ENCODE measurements around the gene CACNA1G. TPM values are rescaled to one million over a fixed set of nuclear protein-coding genes. Genes with fewer than 3 reads are reported as not detected.

The CACNA1G gene
- total and polyA plus RNA-seq, 9 of the 15 experiments (the other 6 are each of a cell fraction or from before 2014, with no cell fraction given), result 0.01 TPM; not detected in 8

DNA sequence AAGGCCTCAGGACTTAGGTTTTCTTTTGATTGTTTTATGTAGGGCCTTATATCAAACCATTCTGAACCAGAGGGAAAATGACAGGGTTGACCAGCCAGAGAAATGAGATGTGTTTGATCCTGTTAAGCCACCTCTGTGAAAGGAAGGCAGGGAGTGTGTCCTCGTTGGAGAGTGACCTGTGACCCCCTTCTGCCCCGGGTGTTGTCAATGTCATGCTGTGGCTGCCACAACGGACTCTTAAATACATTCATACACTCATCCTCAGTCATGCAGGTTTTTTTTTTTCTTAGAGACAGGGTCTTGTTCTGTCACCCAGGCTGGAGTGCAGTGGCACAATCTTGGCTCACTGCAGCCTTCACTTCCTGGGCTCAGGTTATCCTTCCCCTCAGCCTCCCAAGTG lies 46.1 kb upstream of the CACNA1G start:
- no peak overlapping the region for H3K27ac ChIP-seq (ENCODE audit: extremely low read depth, low read depth, low read length)
- peaks cover 14 to 31% of the 10 kb centered on the region in 2 experiments; a peak in 3 of 5 replicates for H3K27me3 ChIP-seq (ENCODE audit: control insufficient read depth in 2 of 2, insufficient read depth in 2 of 2, low read length in 2 of 2)
- no peaks in the 10 kb centered on the region for H3K9me1 ChIP-seq (ENCODE audit: control insufficient read depth, insufficient read depth, low read length)
- H3K9ac ChIP-seq (ENCODE audit: insufficient read depth in 1 of 2, low read depth in 2 of 2, low read length in 2 of 2), result no peak overlapping the region; a peak in 1 of 4 replicates
- H3K9me3 ChIP-seq (replicated peaks; ENCODE audit: control insufficient read depth, insufficient read depth, low read depth, low read length), result no peaks in the 10 kb centered on the region
- ChIA-PET CTCF (ENCODE audit: low intra/inter-chr PET ratio) (no interaction called here), POLR2A (no interaction called here)
- 4% methylated on average over 3 of the region's 3 CpGs for WGBS (ENCODE audit: insufficient coverage, low coverage, missing lambda C conversion rate)
- H3K4me3 ChIP-seq, result no peak overlapping the region
- H3K4me1 ChIP-seq (replicated peaks in 1 of 2; ENCODE audit: control insufficient read depth in 2 of 2, insufficient read depth in 2 of 2, low read length in 2 of 2), result no peaks in the 10 kb centered on the region
- ATAC-seq (no peak), FAIRE-seq (no peak), DNase-seq (ENCODE audit: extremely low read depth in 1 of 4, low spot score in 3 of 4) (no peak)
- H4K20me1 ChIP-seq (replicated peaks; ENCODE audit: control insufficient read depth, insufficient read depth, low read length), result no peaks in the 10 kb centered on the region
- H2AFZ ChIP-seq (ENCODE audit: low read depth, low read length), result no peak overlapping the region
- no peaks in the 10 kb centered on the region for H3K36me3 ChIP-seq (ENCODE audit: control insufficient read depth, insufficient read depth, low read length)
- no peaks in the 10 kb centered on the region for H3K79me2 ChIP-seq (ENCODE audit: control insufficient read depth, insufficient read depth, low read length)
- no peak overlapping the region for H3K4me2 ChIP-seq (ENCODE audit: insufficient read depth, low read length)
- no TSS peak for BruUV-seq (replicated peaks)
- in situ Hi-C loops (cut with MboI), result no loop called here
- intact Hi-C loops (cut with micrococcal nuclease), result no loop called here
- TF ChIP-seq TRIM28 (IDR thresholded peaks at IDR 0.05), result no peak
- no peak for TF ChIP-seq ATF1 (CRISPR knock-in tag; IDR thresholded peaks at IDR 0.05)
- TF ChIP-seq ATF1 (tag; IDR thresholded peaks at IDR 0.05), result no peak
- no peak for TF ChIP-seq HDAC2 (IDR thresholded peaks at IDR 0.05)
- no peak for TF ChIP-seq ZNF124 (CRISPR knock-in tag; IDR thresholded peaks at IDR 0.05)
- TF ChIP-seq, protein P1, sequence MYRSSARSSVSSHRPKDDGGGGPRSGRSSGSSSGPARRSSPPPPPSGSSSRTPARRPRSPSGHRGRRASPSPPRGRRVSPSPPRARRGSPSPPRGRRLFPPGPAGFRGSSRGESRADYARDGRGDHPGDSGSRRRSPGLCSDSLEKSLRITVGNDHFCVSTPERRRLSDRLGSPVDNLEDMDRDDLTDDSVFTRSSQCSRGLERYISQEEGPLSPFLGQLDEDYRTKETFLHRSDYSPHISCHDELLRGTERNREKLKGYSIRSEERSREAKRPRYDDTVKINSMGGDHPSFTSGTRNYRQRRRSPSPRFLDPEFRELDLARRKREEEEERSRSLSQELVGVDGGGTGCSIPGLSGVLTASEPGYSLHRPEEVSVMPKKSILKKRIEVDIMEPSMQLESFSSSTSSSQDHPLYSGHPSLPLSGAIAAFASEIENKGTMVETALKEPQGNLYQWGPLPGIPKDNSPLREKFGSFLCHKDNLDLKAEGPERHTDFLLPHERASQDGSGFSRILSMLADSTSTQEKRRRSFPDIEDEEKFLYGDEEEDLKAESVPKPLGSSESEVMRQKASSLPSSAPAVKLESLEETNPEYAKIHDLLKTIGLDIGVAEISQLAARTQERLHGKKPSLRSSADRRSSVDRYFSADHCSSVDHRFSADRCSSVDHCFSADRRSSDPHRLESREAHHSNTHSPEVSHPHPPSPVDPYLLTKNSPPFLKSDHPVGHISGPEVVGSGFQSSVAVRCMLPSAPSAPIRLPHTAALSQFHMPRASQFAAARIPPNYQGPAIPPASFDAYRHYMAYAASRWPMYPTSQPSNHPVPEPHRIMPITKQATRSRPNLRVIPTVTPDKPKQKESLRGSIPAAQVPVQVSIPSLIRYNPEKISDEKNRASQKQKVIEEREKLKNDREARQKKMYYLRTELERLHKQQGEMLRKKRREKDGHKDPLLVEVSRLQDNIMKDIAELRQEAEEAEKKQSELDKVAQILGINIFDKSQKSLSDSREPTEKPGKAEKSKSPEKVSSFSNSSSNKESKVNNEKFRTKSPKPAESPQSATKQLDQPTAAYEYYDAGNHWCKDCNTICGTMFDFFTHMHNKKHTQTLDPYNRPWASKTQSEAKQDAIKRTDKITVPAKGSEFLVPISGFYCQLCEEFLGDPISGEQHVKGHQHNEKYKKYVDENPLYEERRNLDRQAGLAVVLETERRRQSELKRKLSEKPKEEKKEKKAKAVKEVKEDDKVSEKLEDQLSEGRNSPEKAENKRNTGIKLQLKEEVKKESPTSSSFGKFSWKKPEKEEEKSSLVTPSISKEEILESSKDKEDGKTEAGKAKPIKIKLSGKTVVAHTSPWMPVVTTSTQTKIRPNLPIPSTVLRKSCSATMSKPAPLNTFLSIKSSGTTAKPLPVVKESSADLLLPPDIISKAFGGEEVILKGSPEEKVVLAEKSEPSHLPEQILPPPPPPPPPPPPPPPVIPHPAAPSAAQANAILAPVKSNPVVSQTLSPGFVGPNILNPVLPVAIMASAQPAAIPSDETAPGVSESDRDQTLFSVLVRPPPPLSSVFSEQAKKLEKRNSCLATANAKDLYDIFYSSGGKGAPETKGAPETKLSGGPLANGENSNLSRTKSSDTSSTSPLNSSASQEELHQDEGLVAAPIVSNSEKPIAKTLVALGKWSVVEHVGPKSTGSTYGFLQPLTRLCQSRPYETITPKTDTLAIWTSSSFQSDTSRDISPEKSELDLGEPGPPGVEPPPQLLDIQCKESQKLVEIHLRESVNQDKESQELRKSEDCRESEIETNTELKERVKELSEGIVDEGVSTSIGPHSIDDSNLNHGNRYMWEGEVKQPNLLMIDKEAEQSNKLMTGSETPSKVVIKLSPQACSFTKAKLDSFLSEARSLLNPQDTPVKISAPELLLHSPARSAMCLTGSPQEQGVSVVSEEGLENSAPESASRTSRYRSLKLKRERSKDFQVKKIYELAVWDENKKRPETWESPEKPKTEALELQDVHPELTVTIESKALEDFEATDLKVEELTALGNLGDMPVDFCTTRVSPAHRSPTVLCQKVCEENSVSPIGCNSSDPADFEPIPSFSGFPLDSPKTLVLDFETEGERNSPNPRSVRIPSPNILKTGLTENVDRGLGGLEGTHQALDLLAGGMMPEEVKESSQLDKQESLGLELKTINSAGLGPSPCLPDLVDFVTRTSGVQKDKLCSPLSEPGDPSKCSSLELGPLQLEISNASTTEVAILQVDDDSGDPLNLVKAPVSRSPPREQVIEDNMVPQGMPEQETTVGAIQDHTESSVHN (IDR thresholded peaks at IDR 0.05; ENCODE audit: borderline replicate concordance in 1 of 2, low read depth in 1 of 2), result no peak
- TF ChIP-seq, protein P2, sequence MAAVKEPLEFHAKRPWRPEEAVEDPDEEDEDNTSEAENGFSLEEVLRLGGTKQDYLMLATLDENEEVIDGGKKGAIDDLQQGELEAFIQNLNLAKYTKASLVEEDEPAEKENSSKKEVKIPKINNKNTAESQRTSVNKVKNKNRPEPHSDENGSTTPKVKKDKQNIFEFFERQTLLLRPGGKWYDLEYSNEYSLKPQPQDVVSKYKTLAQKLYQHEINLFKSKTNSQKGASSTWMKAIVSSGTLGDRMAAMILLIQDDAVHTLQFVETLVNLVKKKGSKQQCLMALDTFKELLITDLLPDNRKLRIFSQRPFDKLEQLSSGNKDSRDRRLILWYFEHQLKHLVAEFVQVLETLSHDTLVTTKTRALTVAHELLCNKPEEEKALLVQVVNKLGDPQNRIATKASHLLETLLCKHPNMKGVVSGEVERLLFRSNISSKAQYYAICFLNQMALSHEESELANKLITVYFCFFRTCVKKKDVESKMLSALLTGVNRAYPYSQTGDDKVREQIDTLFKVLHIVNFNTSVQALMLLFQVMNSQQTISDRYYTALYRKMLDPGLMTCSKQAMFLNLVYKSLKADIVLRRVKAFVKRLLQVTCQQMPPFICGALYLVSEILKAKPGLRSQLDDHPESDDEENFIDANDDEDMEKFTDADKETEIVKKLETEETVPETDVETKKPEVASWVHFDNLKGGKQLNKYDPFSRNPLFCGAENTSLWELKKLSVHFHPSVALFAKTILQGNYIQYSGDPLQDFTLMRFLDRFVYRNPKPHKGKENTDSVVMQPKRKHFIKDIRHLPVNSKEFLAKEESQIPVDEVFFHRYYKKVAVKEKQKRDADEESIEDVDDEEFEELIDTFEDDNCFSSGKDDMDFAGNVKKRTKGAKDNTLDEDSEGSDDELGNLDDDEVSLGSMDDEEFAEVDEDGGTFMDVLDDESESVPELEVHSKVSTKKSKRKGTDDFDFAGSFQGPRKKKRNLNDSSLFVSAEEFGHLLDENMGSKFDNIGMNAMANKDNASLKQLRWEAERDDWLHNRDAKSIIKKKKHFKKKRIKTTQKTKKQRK (IDR thresholded peaks at IDR 0.05; ENCODE audit: borderline replicate concordance, low read depth, low read length), result no peak
- no peak for TF ChIP-seq HOMEZ (CRISPR knock-in tag; IDR thresholded peaks at IDR 0.05)
- no peak for TF ChIP-seq MBD2 (IDR thresholded peaks at IDR 0.05; ENCODE audit: borderline replicate concordance, low read depth)
